Neural progenitor cell (in vitro differentiated cells): ENCODE data around the gene PIP5K1B.

Experiments used
- EZH2phosphoT487 ChIP-seq: fragments of 200-600 bp; sonication (generic); IDR thresholded peaks from 2 replicates; pipeline ENCODE4 v1.6.1; 2017; ENCODE audit warnings: antibody characterized with exemption
- TF ChIP-seq, protein P1 (sequence below): fragments of 200-600 bp; sonication (generic); IDR thresholded peaks from 2 replicates; pipeline ENCODE4 v1.5.1; 2017; ENCODE audit warnings: antibody characterized with exemption, mild to moderate bottlenecking

DNA sequence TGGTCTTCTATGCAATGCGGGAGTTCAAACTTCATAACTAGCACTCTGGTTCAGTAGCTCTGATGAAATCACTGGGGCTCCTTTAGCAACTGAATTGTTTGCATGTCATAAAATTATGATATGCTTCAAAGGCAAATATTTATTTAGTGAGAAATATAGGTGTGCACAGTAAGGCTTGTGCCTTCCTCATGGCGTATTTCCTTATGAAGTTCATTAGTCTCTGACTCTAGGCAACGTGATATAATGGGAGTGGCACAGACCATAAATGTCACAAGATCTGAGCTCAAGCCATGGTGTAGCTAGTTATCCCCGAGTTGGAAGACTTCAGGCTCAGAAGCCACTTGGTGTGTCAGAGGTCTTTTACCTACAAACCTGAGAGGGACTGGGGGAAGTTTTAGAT is 35.5 kb downstream of the PIP5K1B start:
- TF ChIP-seq, protein P1, sequence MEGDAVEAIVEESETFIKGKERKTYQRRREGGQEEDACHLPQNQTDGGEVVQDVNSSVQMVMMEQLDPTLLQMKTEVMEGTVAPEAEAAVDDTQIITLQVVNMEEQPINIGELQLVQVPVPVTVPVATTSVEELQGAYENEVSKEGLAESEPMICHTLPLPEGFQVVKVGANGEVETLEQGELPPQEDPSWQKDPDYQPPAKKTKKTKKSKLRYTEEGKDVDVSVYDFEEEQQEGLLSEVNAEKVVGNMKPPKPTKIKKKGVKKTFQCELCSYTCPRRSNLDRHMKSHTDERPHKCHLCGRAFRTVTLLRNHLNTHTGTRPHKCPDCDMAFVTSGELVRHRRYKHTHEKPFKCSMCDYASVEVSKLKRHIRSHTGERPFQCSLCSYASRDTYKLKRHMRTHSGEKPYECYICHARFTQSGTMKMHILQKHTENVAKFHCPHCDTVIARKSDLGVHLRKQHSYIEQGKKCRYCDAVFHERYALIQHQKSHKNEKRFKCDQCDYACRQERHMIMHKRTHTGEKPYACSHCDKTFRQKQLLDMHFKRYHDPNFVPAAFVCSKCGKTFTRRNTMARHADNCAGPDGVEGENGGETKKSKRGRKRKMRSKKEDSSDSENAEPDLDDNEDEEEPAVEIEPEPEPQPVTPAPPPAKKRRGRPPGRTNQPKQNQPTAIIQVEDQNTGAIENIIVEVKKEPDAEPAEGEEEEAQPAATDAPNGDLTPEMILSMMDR: no peak
- TF ChIP-seq EZH2phosphoT487: no peak
